ENCODE results near the gene IGIP. TPM values are rescaled to one million over a fixed set of nuclear protein-coding genes. Genes with fewer than 3 reads are reported as not detected.

Gene IGIP
- total and polyA plus RNA-seq, 5 donors from 2014 or later: 0.06 to 2.3 (median 0.31) TPM; not detected in 1

DNA sequence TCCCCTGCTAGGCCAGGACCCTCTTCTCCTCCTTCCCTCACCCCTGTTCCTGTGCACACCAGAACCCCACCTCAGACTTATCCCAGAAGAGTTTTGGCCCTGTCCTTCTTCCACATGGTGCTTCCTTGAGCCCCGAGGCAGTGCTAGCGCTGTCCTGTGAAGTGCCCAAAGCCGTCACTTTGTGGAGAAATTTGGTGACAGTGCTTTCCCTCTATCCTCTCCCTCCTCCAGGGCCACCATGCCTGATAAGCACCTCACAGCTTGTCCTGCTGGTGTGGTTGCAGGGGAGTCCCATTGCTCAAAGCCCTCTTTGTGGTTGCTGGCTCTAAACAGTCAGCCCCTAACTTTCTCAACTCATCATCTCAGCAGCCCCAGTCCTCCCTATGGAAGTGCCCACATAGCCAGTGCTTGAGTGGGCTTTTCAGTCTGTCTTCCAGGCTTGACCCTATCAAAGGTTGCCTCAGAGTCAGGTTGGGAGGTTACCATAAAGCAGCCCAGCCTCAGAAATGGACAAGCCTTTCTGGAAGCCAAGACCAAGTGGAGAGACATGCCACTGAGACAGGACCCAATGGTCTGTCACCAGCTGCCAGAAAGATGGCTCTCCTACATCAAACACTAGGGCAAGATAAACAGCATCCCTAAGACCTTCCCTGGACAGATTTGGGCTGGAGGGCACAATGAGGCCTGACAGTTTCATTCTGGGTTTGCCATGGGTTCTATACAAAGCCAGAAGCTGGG is 18.0 kb downstream of the IGIP start:
- H3K9me3 Mint-ChIP-seq: no peaks in the 10 kb centered on the region

DNA sequence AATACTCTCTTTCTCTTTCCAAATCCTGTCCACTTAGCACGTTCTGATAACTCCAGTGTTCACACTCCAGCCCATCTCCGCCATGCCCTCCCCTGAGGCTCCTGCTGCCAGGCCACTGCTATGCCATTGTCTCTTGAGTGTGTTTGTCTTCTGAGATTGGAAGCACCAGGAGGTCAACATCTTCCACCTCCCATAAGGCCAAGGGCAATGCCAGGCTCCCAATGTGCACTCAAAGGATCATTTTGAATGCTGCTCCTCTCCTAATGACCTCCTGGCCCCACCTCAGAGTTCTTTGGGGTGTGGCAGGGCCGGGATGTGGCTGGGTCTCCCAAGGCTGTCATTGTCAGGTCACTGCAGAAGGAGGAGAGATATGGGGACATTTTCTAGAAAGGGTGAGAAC is 19.5 kb downstream of the IGIP start:
- DNase-seq: no peak
- H3K27ac ChIP-seq (ENCODE audit: insufficient read depth, low read length, poor library complexity, severe bottlenecking): no peak overlapping the region
- no peak overlapping the region for H3K4me3 ChIP-seq (ENCODE audit: low read depth, low read length)
- H3K27ac Mint-ChIP-seq: no peak overlapping the region
- peak overlapping the region in 3 of 4 donors; percentile 30 to 86 (median 59) for H3K4me3 Mint-ChIP-seq
- H3K9me3 ChIP-seq (ENCODE audit: control insufficient read depth in 2 of 2, low read length in 2 of 2): no peaks in the 10 kb centered on the region
- H3K9me3 Mint-ChIP-seq: no peaks in the 10 kb centered on the region
- no peaks in the 10 kb centered on the region for H3K36me3 ChIP-seq (ENCODE audit: control insufficient read depth, insufficient read depth, low read length)
- no peak for ATAC-seq (ENCODE audit: low read depth in 2 of 2)
- peaks cover 0 to 29% (median 21%) of the 10 kb centered on the region in 4 donors for H3K4me1 Mint-ChIP-seq
- H3K27me3 Mint-ChIP-seq: peaks cover 38% of the 10 kb centered on the region
- H3K4me1 ChIP-seq (ENCODE audit: control insufficient read depth, insufficient read depth, low read length, poor library complexity, severe bottlenecking): peaks cover 13% of the 10 kb centered on the region
- H3K36me3 Mint-ChIP-seq: no peaks in the 10 kb centered on the region
- H3K27me3 ChIP-seq (ENCODE audit: control insufficient read depth, insufficient read depth, low read length): peaks cover 6% of the 10 kb centered on the region

More for the DNA sequence above, 18.0 kb downstream of the IGIP start:
- no peak for DNase-seq
- Histone ChIP-seq H3K27ac (ENCODE audit: insufficient read depth, low read length, poor library complexity, severe bottlenecking) (no peak overlapping the region), H3K4me1 (ENCODE audit: control insufficient read depth, insufficient read depth, low read length, poor library complexity, severe bottlenecking) (peaks cover 13% of the 10 kb centered on the region), H3K4me3 (ENCODE audit: low read depth, low read length) (no peak overlapping the region), H3K36me3 (ENCODE audit: control insufficient read depth, insufficient read depth, low read length) (no peaks in the 10 kb centered on the region), H3K9me3 (ENCODE audit: control insufficient read depth in 2 of 2, low read length in 2 of 2) (no peaks in the 10 kb centered on the region), H3K27me3 (ENCODE audit: control insufficient read depth, insufficient read depth, low read length) (peaks cover 6% of the 10 kb centered on the region)
- Mint-ChIP-seq H3K27ac (peak overlapping the region in 2 of 3 donors; percentile 7 to 32), H3K4me1 (peaks cover 0 to 29% (median 21%) of the 10 kb centered on the region in 4 donors), H3K27me3 (peaks cover 44% of the 10 kb centered on the region), H3K36me3 (no peaks in the 10 kb centered on the region), H3K4me3 (no peak overlapping the region)
- ATAC-seq (ENCODE audit: low read depth in 2 of 2): peak in 1 of 2 donors; percentile 21

DNA sequence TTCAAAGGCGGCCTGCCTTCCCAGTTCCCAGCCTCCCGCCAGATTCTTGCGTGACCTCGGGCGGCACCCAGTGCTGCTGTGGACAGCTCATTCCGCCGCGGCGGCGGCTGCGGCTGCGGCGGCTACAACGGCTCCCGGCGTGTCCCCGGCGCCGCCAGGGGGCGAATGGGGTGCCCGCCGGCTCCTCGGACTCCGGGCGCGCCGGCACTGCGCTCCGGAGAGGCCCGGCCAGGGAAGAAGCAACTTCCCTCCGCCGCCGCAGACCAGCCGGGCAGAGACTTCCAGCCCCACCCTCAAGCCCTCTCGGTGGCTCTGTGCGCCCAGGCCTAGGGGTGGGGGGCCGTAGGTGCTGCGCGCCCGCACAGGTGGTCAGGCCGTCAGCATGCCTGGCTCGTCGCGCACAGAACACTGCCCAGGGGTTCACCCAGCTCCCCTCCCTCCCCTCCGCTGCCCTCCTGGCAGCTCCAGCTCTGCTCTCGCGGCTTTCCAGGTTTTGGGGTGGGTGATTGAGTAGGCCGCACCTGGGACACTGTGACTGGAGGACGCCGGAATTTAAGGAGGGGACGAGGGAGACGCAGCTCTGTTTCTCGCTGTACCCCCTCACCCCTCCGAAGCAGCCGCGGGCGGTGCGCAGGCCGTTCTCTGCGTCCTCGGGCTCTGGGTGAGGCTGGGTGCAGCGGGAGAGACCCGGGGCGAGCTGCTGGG is 20.2 kb downstream of the IGIP start:
- Histone ChIP-seq H3K27ac (ENCODE audit: insufficient read depth, low read length, poor library complexity, severe bottlenecking) (no peak overlapping the region), H3K9me3 (ENCODE audit: control insufficient read depth in 2 of 2, low read length in 2 of 2) (no peaks in the 10 kb centered on the region), H3K36me3 (ENCODE audit: control insufficient read depth, insufficient read depth, low read length) (no peaks in the 10 kb centered on the region), H3K4me3 (ENCODE audit: low read depth, low read length) (no peak overlapping the region), H3K4me1 (ENCODE audit: control insufficient read depth, insufficient read depth, low read length, poor library complexity, severe bottlenecking) (peaks cover 13% of the 10 kb centered on the region), H3K27me3 (ENCODE audit: control insufficient read depth, insufficient read depth, low read length) (peaks cover 6% of the 10 kb centered on the region)
- ATAC-seq (ENCODE audit: low read depth in 2 of 2): peak; percentile 58
- DNase-seq: peak; percentile 36 to 57 (median 46)
- peaks cover 38% of the 10 kb centered on the region for H3K27me3 Mint-ChIP-seq
- no peaks in the 10 kb centered on the region for H3K36me3 Mint-ChIP-seq
- no peak overlapping the region for H3K27ac Mint-ChIP-seq
- peak overlapping the region in 1 of 4 donors; percentile 59 for H3K4me3 Mint-ChIP-seq
- peaks cover 0 to 29% (median 21%) of the 10 kb centered on the region in 4 donors for H3K4me1 Mint-ChIP-seq
- no peaks in the 10 kb centered on the region for H3K9me3 Mint-ChIP-seq

DNA sequence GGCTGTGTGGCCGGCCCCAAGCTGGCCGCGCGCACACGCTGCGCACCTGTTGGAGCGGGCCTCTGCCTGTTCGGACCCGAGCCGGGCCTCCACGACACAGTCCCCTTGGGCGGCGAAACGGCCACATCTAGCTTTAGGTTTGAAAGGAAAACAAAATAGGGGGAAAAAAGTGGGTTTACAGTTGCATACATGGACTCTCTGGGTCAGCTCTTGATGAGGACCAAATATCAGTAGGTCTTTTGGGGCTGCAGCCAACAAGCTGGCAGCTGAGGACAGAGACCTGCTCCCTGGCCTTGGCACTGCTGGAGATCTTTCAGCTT is 20.7 kb downstream of the IGIP start:
- no peaks in the 10 kb centered on the region for H3K36me3 ChIP-seq (ENCODE audit: control insufficient read depth, insufficient read depth, low read length)
- peaks cover 38% of the 10 kb centered on the region for H3K27me3 Mint-ChIP-seq
- ATAC-seq (ENCODE audit: low read depth in 2 of 2) (no peak), DNase-seq (no peak)
- no peak overlapping the region for H3K4me3 ChIP-seq (ENCODE audit: low read depth, low read length)
- peaks cover 0 to 29% (median 21%) of the 10 kb centered on the region in 4 donors for H3K4me1 Mint-ChIP-seq
- no peaks in the 10 kb centered on the region for H3K9me3 Mint-ChIP-seq
- H3K27me3 ChIP-seq (ENCODE audit: control insufficient read depth, insufficient read depth, low read length): peaks cover 6% of the 10 kb centered on the region
- H3K36me3 Mint-ChIP-seq: no peaks in the 10 kb centered on the region
- H3K27ac ChIP-seq (ENCODE audit: insufficient read depth, low read length, poor library complexity, severe bottlenecking): no peak overlapping the region
- no peaks in the 10 kb centered on the region for H3K9me3 ChIP-seq (ENCODE audit: control insufficient read depth in 2 of 2, low read length in 2 of 2)
- H3K27ac Mint-ChIP-seq: no peak overlapping the region
- no peak overlapping the region for H3K4me3 Mint-ChIP-seq
- peaks cover 13% of the 10 kb centered on the region for H3K4me1 ChIP-seq (ENCODE audit: control insufficient read depth, insufficient read depth, low read length, poor library complexity, severe bottlenecking)

DNA sequence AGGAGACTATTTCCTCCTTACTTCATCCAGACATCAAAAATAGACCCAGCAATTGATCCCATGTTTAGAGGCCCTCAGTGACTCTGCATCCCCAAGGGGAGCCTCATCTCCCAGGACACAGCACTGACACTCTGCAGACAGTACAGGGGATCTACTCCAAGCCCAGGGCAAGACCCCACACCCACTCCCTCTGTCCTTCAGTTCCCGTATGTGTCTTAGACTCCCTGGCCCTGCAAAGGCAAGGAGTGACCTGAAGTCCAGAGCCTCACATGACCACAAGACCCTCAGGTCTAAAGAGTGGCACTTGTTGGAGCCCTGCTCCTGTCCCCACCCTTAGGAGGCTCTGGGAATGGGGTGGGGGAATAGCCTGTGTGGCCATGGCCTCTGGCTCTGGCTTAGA is 21.7 kb downstream of the IGIP start:
- peaks cover 0 to 29% (median 21%) of the 10 kb centered on the region in 4 donors for H3K4me1 Mint-ChIP-seq
- no peaks in the 10 kb centered on the region for H3K36me3 Mint-ChIP-seq
- no peak for DNase-seq
- H3K9me3 ChIP-seq (ENCODE audit: control insufficient read depth in 2 of 2, low read length in 2 of 2): no peaks in the 10 kb centered on the region
- peaks cover 6% of the 10 kb centered on the region for H3K27me3 ChIP-seq (ENCODE audit: control insufficient read depth, insufficient read depth, low read length)
- no peak overlapping the region for H3K27ac Mint-ChIP-seq
- H3K27ac ChIP-seq (ENCODE audit: insufficient read depth, low read length, poor library complexity, severe bottlenecking): no peak overlapping the region
- peaks cover 13% of the 10 kb centered on the region for H3K4me1 ChIP-seq (ENCODE audit: control insufficient read depth, insufficient read depth, low read length, poor library complexity, severe bottlenecking)
- no peaks in the 10 kb centered on the region for H3K36me3 ChIP-seq (ENCODE audit: control insufficient read depth, insufficient read depth, low read length)
- ATAC-seq (ENCODE audit: low read depth in 2 of 2): no peak
- no peak overlapping the region for H3K4me3 Mint-ChIP-seq
- peaks cover 38% of the 10 kb centered on the region for H3K27me3 Mint-ChIP-seq
- H3K4me3 ChIP-seq (ENCODE audit: low read depth, low read length): no peak overlapping the region
- no peaks in the 10 kb centered on the region for H3K9me3 Mint-ChIP-seq

DNA sequence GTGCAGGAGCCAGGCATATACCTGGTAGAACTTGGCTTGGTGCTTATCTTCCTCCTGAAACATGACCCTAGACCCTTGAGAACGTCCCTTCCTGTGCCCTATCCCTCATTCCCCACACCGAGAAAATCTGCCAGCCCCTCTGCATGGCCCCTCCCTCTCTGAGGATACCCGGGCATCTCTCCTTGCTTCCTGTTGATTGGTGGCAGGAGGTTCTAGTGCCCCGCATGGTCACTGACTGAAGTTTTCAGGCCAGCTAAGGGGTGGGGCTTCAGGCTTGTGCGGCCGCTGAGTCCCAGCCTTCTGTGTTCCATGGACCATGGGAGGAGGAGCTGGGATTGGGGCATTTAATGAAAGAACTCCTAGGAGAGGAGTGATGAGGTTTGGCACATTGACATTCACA is 22.8 kb downstream of the IGIP start:
- no peak for ATAC-seq (ENCODE audit: low read depth in 2 of 2)
- H3K27me3 Mint-ChIP-seq: peaks cover 38% of the 10 kb centered on the region
- H3K4me3 Mint-ChIP-seq: no peak overlapping the region
- Histone ChIP-seq H3K4me3 (ENCODE audit: low read depth, low read length) (no peak overlapping the region), H3K27ac (ENCODE audit: insufficient read depth, low read length, poor library complexity, severe bottlenecking) (no peak overlapping the region), H3K4me1 (ENCODE audit: control insufficient read depth, insufficient read depth, low read length, poor library complexity, severe bottlenecking) (peaks cover 13% of the 10 kb centered on the region), H3K36me3 (ENCODE audit: control insufficient read depth, insufficient read depth, low read length) (no peaks in the 10 kb centered on the region), H3K9me3 (ENCODE audit: control insufficient read depth in 2 of 2, low read length in 2 of 2) (no peaks in the 10 kb centered on the region), H3K27me3 (ENCODE audit: control insufficient read depth, insufficient read depth, low read length) (peaks cover 6% of the 10 kb centered on the region)
- no peaks in the 10 kb centered on the region for H3K36me3 Mint-ChIP-seq
- H3K4me1 Mint-ChIP-seq: peaks cover 0 to 29% (median 20%) of the 10 kb centered on the region in 4 donors
- no peak for DNase-seq
- H3K27ac Mint-ChIP-seq: peak overlapping the region in 1 of 3 donors; percentile 46
- H3K9me3 Mint-ChIP-seq: no peaks in the 10 kb centered on the region

DNA sequence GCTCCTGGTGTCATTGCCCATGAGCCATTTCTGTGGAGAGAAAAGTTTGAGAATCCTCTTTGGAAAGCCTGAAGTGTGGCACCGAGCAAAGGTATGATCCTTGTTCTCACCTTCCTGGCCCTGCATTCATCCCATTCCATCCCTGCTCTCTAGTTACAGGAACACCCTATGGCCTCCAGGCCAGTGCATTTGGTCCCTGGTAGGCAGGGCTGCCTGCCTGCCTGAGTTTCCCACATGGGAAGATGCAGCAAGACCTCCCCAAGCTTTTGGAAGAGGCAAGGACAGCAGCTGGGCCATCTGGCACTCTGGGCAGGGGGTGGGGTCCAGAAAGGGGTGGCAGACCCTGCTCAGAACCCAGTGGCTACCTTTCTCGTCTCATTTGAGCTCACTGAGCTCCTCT is 24.5 kb downstream of the IGIP start:
- DNase-seq: no peak
- no peaks in the 10 kb centered on the region for H3K36me3 ChIP-seq (ENCODE audit: control insufficient read depth, insufficient read depth, low read length)
- Mint-ChIP-seq H3K4me3 (no peak overlapping the region), H3K9me3 (no peaks in the 10 kb centered on the region), H3K4me1 (peaks cover 0 to 15% (median 9%) of the 10 kb centered on the region in 4 donors), H3K36me3 (no peaks in the 10 kb centered on the region), H3K27me3 (peaks cover 26% of the 10 kb centered on the region), H3K27ac (no peak overlapping the region)
- no peak overlapping the region for H3K27ac ChIP-seq (ENCODE audit: insufficient read depth, low read length, poor library complexity, severe bottlenecking)
- H3K4me3 ChIP-seq (ENCODE audit: low read depth, low read length): no peak overlapping the region
- no peaks in the 10 kb centered on the region for H3K9me3 ChIP-seq (ENCODE audit: control insufficient read depth in 2 of 2, low read length in 2 of 2)
- H3K4me1 ChIP-seq (ENCODE audit: control insufficient read depth, insufficient read depth, low read length, poor library complexity, severe bottlenecking): peaks cover 11% of the 10 kb centered on the region
- no peak for ATAC-seq (ENCODE audit: low read depth in 2 of 2)
- H3K27me3 ChIP-seq (ENCODE audit: control insufficient read depth, insufficient read depth, low read length): peaks cover 4% of the 10 kb centered on the region

Data from CD4-positive, CD25-positive, alpha-beta regulatory T cell (primary cell).